Caco-2 (cell line): ENCODE measurements around the gene SEPTIN6. TPM values are rescaled to one million over a fixed set of nuclear protein-coding genes. Genes with fewer than 3 reads are reported as not detected.

ENCODE experiments used
- BruUV-seq: library from RNA; stranded (reverse); fragments of 400-500 nt; replicated peaks from 2 replicates; lab custom pipeline; 2021; lab: Mats Ljungman, UMichigan
- CTCF ChIA-PET: fragments of 300-600 bp; sonication (Branson Sonifier 250); formaldehyde crosslinking; loops from one replicate; lab custom pipeline; 2022; ENCODE audit warnings: antibody characterized with exemption; lab: Charles Lee
- POLR2A ChIA-PET: fragments of 300-600 bp; sonication (Branson Sonifier 250); formaldehyde crosslinking; loops from one replicate; lab custom pipeline; 2022; ENCODE audit warnings: antibody characterized with exemption; lab: Charles Lee
- DNase-seq, 2 experiments: peaks; one replicate each; pipeline versions ENCODE4 v3.0.0 to v3.0.0-alpha.2; 2020 to 2022
- H3K27me3 ChIP-seq: replicated peaks from 2 replicates; pipeline ENCODE4 v1.6.0; 2011; ENCODE audit warnings: low read length; ENCODE audit not compliant: control insufficient read depth, insufficient read depth
- H3K36me3 ChIP-seq: 2 replicates; pipeline ENCODE4 v1.5.1; 2011; ENCODE audit warnings: low read length; ENCODE audit not compliant: control insufficient read depth, insufficient read depth
- H3K4me1 ChIP-seq: fragments of 250-450 bp; sonication (Bioruptor Pico); 2 replicates; pipeline ENCODE4 v1.5.1; 2020; ENCODE audit warnings: mild to moderate bottlenecking
- H3K4me3 ChIP-seq: 2 replicates; pipeline ENCODE4 v1.5.1; 2011; ENCODE audit warnings: low read depth, mild to moderate bottlenecking, control low read depth, low read length
- H3K9me3 ChIP-seq: fragments of 250-450 bp; sonication (Bioruptor Pico); 2 replicates; pipeline ENCODE4 v1.5.1; 2020; ENCODE audit warnings: mild to moderate bottlenecking, moderate library complexity
- H3K27ac Mint-ChIP-seq: one replicate; pipeline ENCODE4 v1.8.0; 2022; ENCODE audit warnings: mixed read lengths; ENCODE audit not compliant: unreplicated experiment
- H3K27me3 Mint-ChIP-seq: one replicate; pipeline ENCODE4 v1.8.0; 2022; ENCODE audit warnings: mixed read lengths; ENCODE audit not compliant: insufficient read depth, unreplicated experiment
- H3K36me3 Mint-ChIP-seq: one replicate; pipeline ENCODE4 v1.8.0; 2022; ENCODE audit warnings: mild to moderate bottlenecking, mixed read lengths; ENCODE audit not compliant: insufficient read depth, unreplicated experiment
- H3K4me1 Mint-ChIP-seq: one replicate; pipeline ENCODE4 v1.8.0; 2022; ENCODE audit warnings: low read depth, mixed read lengths; ENCODE audit not compliant: unreplicated experiment
- H3K4me3 Mint-ChIP-seq: one replicate; pipeline ENCODE4 v1.8.0; 2022; ENCODE audit warnings: mild to moderate bottlenecking, moderate library complexity, mixed read lengths; ENCODE audit not compliant: unreplicated experiment
- H3K9me3 Mint-ChIP-seq: one replicate; pipeline ENCODE4 v1.8.0; 2022; ENCODE audit warnings: mixed read lengths; ENCODE audit not compliant: unreplicated experiment
- CTCF ChIP-seq, 2 experiments: fragments of 200-600 bp in 1 of 2; IDR thresholded peaks; 1 replicate in 1 of 2; 2 replicates in 1 of 2; pipeline versions ENCODE4 v1.5.1 to v1.8.0; 2011 to 2022; ENCODE audit warnings: antibody characterized with exemption in 1 of 2, control low read depth in 1 of 2, inconsistent platforms in 1 of 2, low read depth in 1 of 2, low read length in 1 of 2, mild to moderate bottlenecking in 1 of 2, moderate library complexity in 1 of 2; ENCODE audit not compliant: insufficient read depth in 1 of 2, severe bottlenecking in 1 of 2, unreplicated experiment in 1 of 2
- intact Hi-C: fragments of 100-400 bp; cut with micrococcal nuclease; formaldehyde crosslinking; loops from one replicate; pipeline ENCODE4 v1.10.0; 2022; ENCODE audit not compliant: unreplicated experiment
- total RNA-seq: library from RNA; stranded (reverse); gene quantifications from 2 replicates; pipeline ENCODE4 v1.2.3, GENCODE V29; 2022

SEPTIN6 gene
- total RNA-seq, 1 experiment from 2014 or later: 11.1 TPM

- intact Hi-C loops: no loop called here
- H3K9me3 ChIP-seq: no peaks in the 10 kb centered on the region
- H3K36me3 Mint-ChIP-seq: no peaks in the 10 kb centered on the region
- H3K36me3 ChIP-seq: no peaks in the 10 kb centered on the region
- peaks cover 9% of the 10 kb centered on the region for H3K4me1 Mint-ChIP-seq
- no peak overlapping the region for H3K4me3 ChIP-seq
- peaks cover 9% of the 10 kb centered on the region for H3K9me3 Mint-ChIP-seq
- TF ChIP-seq CTCF (IDR thresholded peaks at IDR 0.05; ENCODE audit: insufficient read depth in 1 of 2, low read depth in 1 of 2, low read length in 1 of 2, severe bottlenecking in 1 of 2, unreplicated experiment in 1 of 2): no peak
- H3K27me3 ChIP-seq: no peaks in the 10 kb centered on the region
- no peak overlapping the region for H3K4me3 Mint-ChIP-seq
- POLR2A ChIA-PET: no interaction called here
- no peaks in the 10 kb centered on the region for H3K27me3 Mint-ChIP-seq
- H3K27ac Mint-ChIP-seq: no peak overlapping the region
- no TSS peak for BruUV-seq
- CTCF ChIA-PET: no interaction called here
- no peak for DNase-seq
- no peaks in the 10 kb centered on the region for H3K4me1 ChIP-seq
Measured at GRCh38 chrX:119661486-119661885, 31.5 kb downstream of the SEPTIN6 start.

- Mint-ChIP-seq H3K27ac (no peak overlapping the region), H3K9me3 (peaks cover 9% of the 10 kb centered on the region), H3K4me1 (peaks cover 9% of the 10 kb centered on the region), H3K4me3 (no peak overlapping the region), H3K36me3 (no peaks in the 10 kb centered on the region), H3K27me3 (no peaks in the 10 kb centered on the region)
- Histone ChIP-seq H3K9me3 (no peaks in the 10 kb centered on the region), H3K4me3 (no peak overlapping the region), H3K36me3 (no peaks in the 10 kb centered on the region), H3K27me3 (no peaks in the 10 kb centered on the region), H3K4me1 (0 out of 2 replicates have a peak, but pooled peaks cover 7% of the 10 kb centered on the region)
- intact Hi-C loops: no loop called here
- BruUV-seq: no TSS peak
- POLR2A ChIA-PET: no interaction called here
- no peak for TF ChIP-seq CTCF (IDR thresholded peaks at IDR 0.05; ENCODE audit: insufficient read depth in 1 of 2, low read depth in 1 of 2, low read length in 1 of 2, severe bottlenecking in 1 of 2, unreplicated experiment in 1 of 2)
- CTCF ChIA-PET: no interaction called here
- no peak for DNase-seq
Measured at GRCh38 chrX:119659522-119659921, 33.4 kb downstream of the SEPTIN6 start.

GRCh38 chrX:119655125-119655524 is 37.8 kb downstream of the SEPTIN6 start:
- Mint-ChIP-seq H3K27ac (no peak overlapping the region), H3K4me3 (no peak overlapping the region), H3K4me1 (peaks cover 6% of the 10 kb centered on the region), H3K36me3 (peaks cover 5% of the 10 kb centered on the region), H3K9me3 (no peaks in the 10 kb centered on the region), H3K27me3 (no peaks in the 10 kb centered on the region)
- BruUV-seq: no TSS peak
- ChIA-PET POLR2A (no interaction called here), CTCF (no interaction called here)
- no peaks in the 10 kb centered on the region for H3K36me3 ChIP-seq
- TF ChIP-seq CTCF (IDR thresholded peaks at IDR 0.05; ENCODE audit: insufficient read depth in 1 of 2, low read depth in 1 of 2, low read length in 1 of 2, severe bottlenecking in 1 of 2, unreplicated experiment in 1 of 2): no peak
- 0 out of 2 replicates have a peak, but pooled peaks cover 7% of the 10 kb centered on the region for H3K4me1 ChIP-seq
- H3K4me3 ChIP-seq: no peak overlapping the region
- no peaks in the 10 kb centered on the region for H3K27me3 ChIP-seq
- intact Hi-C loops: no loop called here
- no peak for DNase-seq
- H3K9me3 ChIP-seq: no peaks in the 10 kb centered on the region
